Cortex of kidney (tissue), 1 donor: Measurements from ENCODE around the gene KERA.

Experiments used
- DNase-seq: peaks from one replicate; lab custom pipeline; 2025; lab: John Stamatoyannopoulos, UW

Gene KERA

GRCh38 chr12:91009319-91009950 lies 48.4 kb downstream of the KERA start:
- no peak for DNase-seq

GRCh38 chr12:91007531-91008290 lies 50.1 kb downstream of the KERA start:
- no peak for DNase-seq

- no peak for DNase-seq
Measured at GRCh38 chr12:91004872-91005271, 53.0 kb downstream of the KERA start, which contains the start of gene EPYC. EPYC (minus strand) TSS chr12:91004972; CDS start chr12:91002565, 2,407 bp downstream.

- DNase-seq: no peak
Measured at GRCh38 chr12:91003737-91004136, 54.1 kb downstream of the KERA start.

- DNase-seq: no peak
Measured at GRCh38 chr12:91001306-91001705, 56.5 kb downstream of the KERA start.
